GM18951 (cell line): ENCODE results near the gene MPEG1.

Experiments used
- POLR2A ChIP-seq: IDR thresholded peaks from 4 replicates; pipeline ENCODE4 v1.6.1; 2011; ENCODE audit warnings: mild to moderate bottlenecking; ENCODE audit not compliant: insufficient read length, insufficient read depth; ENCODE audit errors: extremely low read depth
- in situ Hi-C: fragments of 300-500 bp; cut with MboI; formaldehyde crosslinking; loops from one replicate; pipeline ENCODE4 v1.12.0; 2022; ENCODE audit warnings: low sequenced_read_pairs, mixed read lengths, inconsistent platforms; ENCODE audit not compliant: unreplicated experiment

Gene MPEG1

DNA sequence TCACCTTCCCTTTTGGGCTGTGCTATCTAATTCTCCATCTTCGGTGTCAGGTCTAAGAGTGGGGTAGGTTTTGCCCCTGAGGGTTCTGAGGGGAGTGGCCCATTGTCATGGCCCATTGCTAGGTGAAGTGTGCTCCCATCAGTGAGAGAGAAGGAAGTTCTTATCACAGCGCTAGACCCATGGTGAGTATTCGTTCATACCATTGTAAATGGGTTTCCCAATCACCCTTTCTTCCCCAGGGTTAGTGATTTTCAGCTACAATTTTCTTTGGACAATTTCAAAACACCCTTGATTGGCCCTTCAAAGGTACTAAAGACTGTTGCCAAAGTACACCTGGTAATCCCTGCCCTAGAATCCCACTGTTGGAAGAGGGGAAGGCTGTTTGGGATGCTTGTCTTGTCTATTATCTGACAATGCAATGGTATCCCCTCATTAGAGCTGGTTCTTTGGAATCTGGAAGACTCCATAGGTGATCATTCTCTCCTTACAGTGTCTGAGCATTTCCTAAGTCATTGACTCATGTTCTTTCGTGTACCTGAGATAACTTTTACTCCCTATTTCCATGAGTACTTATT, 20.2 kb downstream of the MPEG1 start:
- no peak for TF ChIP-seq POLR2A
- in situ Hi-C loops = loop anchor here (10.0 kb wide), 1 partner anchor 232 kb away; the partner anchor contains the start of gene OR5A2

GRCh38 chr11:59191890-59192289, 20.8 kb downstream of the MPEG1 start:
- no peak for TF ChIP-seq POLR2A
- in situ Hi-C loops = loop anchor here (10.0 kb wide), 1 partner anchor 233 kb away; the partner anchor contains the start of gene OR5A2

GRCh38 chr11:59191095-59191494, 21.6 kb downstream of the MPEG1 start:
- no peak for TF ChIP-seq POLR2A
- in situ Hi-C loops = loop anchor here (10.0 kb wide), 1 partner anchor 234 kb away; the partner anchor contains the start of gene OR5A2

GRCh38 chr11:59189986-59190385, 22.7 kb downstream of the MPEG1 start:
- in situ Hi-C loops = loop anchor here (10.0 kb wide), 1 partner anchor 235 kb away; the partner anchor contains the start of gene OR5A2
- no peak for TF ChIP-seq POLR2A

DNA sequence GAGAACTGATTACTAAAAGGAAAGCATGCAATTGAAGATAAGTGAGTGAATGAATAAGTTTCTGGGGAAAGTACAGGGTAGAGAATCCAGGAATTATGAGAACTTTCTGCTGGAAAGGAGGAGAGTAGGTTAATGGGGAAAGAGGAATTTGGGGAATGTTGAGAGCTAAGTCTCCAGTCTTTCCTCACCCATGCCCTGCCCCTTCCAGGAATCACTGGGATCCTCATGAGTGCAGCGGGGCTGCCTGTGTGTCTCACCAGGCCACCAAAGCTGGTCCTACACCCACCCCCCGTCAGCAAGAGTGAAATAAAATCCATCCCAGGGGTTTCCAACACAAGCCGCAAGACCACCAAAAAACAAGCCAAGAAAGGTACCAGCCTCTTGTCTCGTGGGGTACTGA, 23.8 kb downstream of the MPEG1 start:
- in situ Hi-C loops = no loop called here
- no peak for TF ChIP-seq POLR2A

DNA sequence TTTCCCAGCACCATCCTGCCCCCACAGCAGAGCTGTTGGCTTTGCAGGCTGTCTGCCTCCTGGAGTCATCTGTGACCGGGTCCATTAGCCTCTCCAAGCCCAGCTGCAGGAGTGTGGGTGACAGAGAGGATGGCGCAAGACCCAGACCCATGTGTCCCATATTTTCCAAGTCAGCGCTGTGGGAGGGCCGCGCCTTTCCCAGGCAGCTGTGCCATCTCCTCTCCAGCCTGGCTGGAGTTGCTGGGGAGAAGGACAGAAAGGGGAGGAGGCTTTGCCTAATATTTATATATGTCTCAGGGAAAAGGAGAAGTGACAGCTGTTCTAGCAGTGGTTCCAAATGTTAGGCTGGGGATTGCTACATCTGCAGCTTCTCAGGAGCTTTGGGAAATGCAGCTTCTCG, 25.1 kb downstream of the MPEG1 start:
- no peak for TF ChIP-seq POLR2A
- in situ Hi-C loops = no loop called here

- TF ChIP-seq POLR2A = no peak
- in situ Hi-C loops = no loop called here
Measured at GRCh38 chr11:59187035-59187434, 25.7 kb downstream of the MPEG1 start.

- in situ Hi-C loops = no loop called here
Measured at GRCh38 chr11:59186130-59186594, 26.6 kb downstream of the MPEG1 start.

GRCh38 chr11:59185386-59185945, 27.3 kb downstream of the MPEG1 start:
- in situ Hi-C loops = no loop called here
- TF ChIP-seq POLR2A = no peak

More at GRCh38 chr11:59186130-59186594, 26.6 kb downstream of the MPEG1 start:
- no peak for TF ChIP-seq POLR2A

GRCh38 chr11:59184691-59185339, 27.9 kb downstream of the MPEG1 start:
- no peak for TF ChIP-seq POLR2A
- in situ Hi-C loops = no loop called here

DNA sequence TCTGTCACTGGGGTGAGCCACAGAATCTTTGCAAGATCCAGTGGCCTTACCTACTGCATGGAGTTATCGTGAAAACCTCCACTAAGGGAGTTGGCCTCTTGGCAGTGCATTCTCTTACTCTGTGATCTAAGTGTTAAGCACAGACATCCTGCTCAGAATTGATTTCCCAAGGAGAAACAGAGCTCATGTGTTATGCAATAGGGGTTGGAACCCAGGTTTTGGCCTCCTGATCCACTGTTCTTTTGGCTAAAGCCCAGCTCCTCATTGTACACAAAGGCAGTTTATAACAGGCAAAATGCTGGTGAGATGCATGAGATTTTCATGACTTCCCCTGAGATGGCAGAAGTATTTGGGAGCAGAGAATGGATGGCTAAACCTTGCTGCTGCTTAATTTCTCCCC, 29.0 kb downstream of the MPEG1 start:
- TF ChIP-seq POLR2A = no peak
- in situ Hi-C loops = no loop called here

GRCh38 chr11:59182457-59183151, 30.1 kb downstream of the MPEG1 start:
- in situ Hi-C loops = no loop called here
- no peak for TF ChIP-seq POLR2A

DNA sequence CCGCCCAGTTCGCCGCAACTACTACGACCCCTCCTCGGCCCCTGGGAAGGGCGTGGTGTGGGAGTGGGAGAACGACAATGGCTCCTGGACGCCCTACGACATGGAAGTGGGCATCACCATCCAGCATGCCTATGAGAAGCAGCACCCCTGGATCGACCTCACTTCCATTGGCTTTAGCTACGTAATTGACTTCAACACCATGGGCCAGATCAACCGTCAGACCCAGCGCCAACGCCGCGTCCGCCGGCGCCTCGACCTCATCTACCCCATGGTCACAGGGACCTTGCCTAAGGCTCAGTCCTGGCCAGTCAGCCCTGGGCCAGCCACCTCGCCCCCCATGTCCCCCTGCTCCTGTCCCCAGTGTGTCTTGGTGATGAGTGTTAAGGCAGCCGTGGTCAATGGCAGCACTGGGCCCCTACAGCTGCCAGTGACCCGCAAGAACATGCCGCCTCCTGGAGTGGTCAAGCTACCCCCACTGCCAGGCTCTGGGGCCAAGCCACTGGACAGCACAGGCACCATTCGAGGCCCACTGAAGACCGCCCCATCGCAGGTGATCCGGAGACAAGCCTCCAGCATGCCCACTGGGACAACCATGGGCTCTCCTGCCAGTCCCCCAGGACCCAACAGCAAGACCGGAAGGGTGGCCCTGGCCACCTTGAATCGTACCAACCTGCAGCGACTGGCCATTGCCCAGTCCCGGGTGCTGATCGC, 30.8 kb downstream of the MPEG1 start:
- no peak for TF ChIP-seq POLR2A
- in situ Hi-C loops = no loop called here
